Gastroesophageal sphincter (tissue), 4 donors: ENCODE results near the gene RENBP. TPM values are rescaled to one million over a fixed set of nuclear protein-coding genes. Genes with fewer than 3 reads are reported as not detected.

ENCODE experiments used
- ATAC-seq: fragments of 150-250 bp; one replicate; pipeline ENCODE4 v1.9.1; 2016; ENCODE audit warnings: mild to moderate bottlenecking, moderate library complexity
- H3K27ac ChIP-seq, 4 donors: fragments of 200-600 bp; sonication (generic) in 3 of 4; 1 replicate in 3 of 4; 2 replicates in 1 of 4; pipeline ENCODE4 v1.5.1; 2016 to 2019
- H3K27me3 ChIP-seq: fragments of 200-600 bp; sonication (generic); one replicate; pipeline ENCODE4 v1.5.1; 2019
- H3K36me3 ChIP-seq, 2 donors: fragments of 200-600 bp; sonication (generic); one replicate each; pipeline ENCODE4 v1.5.1; 2019; ENCODE audit warnings: control low read depth in 1 of 2
- H3K4me1 ChIP-seq, 3 donors: fragments of 200-600 bp; sonication (generic); 1 replicate in 2 of 3; 2 replicates in 1 of 3; pipeline ENCODE4 v1.5.1; 2016 to 2019; ENCODE audit warnings: control low read depth in 2 of 3
- H3K4me3 ChIP-seq, 2 donors: fragments of 200-600 bp; sonication (generic); one replicate each; pipeline ENCODE4 v1.5.1; 2019; ENCODE audit warnings: mild to moderate bottlenecking in 1 of 2, moderate library complexity in 1 of 2
- H3K9me3 ChIP-seq, 3 donors: fragments of 200-600 bp; sonication (generic); one replicate each; pipeline ENCODE4 v1.5.1; 2017 to 2019; ENCODE audit warnings: control low read depth in 2 of 3
- CTCF ChIP-seq, 4 experiments: fragments of 200-600 bp in 2 of 4; fragments of 450-650 bp in 2 of 4; sonication (generic) in 1 of 4; IDR thresholded peaks; one replicate each; pipeline ENCODE4 v1.5.1; 2017 to 2019; ENCODE audit warnings: antibody characterized with exemption in 4 of 4, mild to moderate bottlenecking in 2 of 4, moderate library complexity in 2 of 4
- EP300 ChIP-seq: sonication (generic); formaldehyde crosslinking; IDR thresholded peaks from one replicate; pipeline ENCODE4 v1.6.1; 2017; ENCODE audit warnings: antibody characterized with exemption, mild to moderate bottlenecking
- POLR2A ChIP-seq, 2 donors: fragments of 450-650 bp; IDR thresholded peaks; one replicate each; pipeline ENCODE4 v1.6.1; 2017; ENCODE audit warnings: antibody characterized with exemption in 2 of 2, mild to moderate bottlenecking in 2 of 2, moderate library complexity in 1 of 2
- POLR2AphosphoS5 ChIP-seq: sonication (generic); formaldehyde crosslinking; IDR thresholded peaks from one replicate; pipeline ENCODE4 v1.6.1; 2017; ENCODE audit warnings: antibody characterized with exemption
- WGBS, 2 donors: methylation state at CpG; one replicate each; pipeline ENCODE4 v1.1.5; 2018; ENCODE audit warnings: low coverage in 1 of 2; 5-methylcytosine and 5-hydroxymethylcytosine counted together
- total RNA-seq, 4 donors: library from RNA; depleted of rRNA; stranded (reverse); fragments of >200 nt; gene quantifications; one replicate each; pipeline ENCODE4 v1.1.0, GENCODE V29; 2016

Gene RENBP
- total RNA-seq, 4 donors from 2014 or later: 8.1 to 15.0 (median 12.5) TPM

- TF ChIP-seq POLR2A (IDR thresholded peaks at IDR 0.05) (no peak), CTCF (IDR thresholded peaks at IDR 0.05) (peak in 3 of 4 experiments; percentile 73 to 87 (median 79)), POLR2AphosphoS5 (no peak)
- ATAC-seq: peak; percentile 77
- H3K9me3 ChIP-seq: no peaks in the 10 kb centered on the region
- peaks cover 0 to 61% (median 0%) of the 10 kb centered on the region in 3 donors for H3K4me1 ChIP-seq
- H3K27me3 ChIP-seq: no peaks in the 10 kb centered on the region
- no peak overlapping the region for H3K4me3 ChIP-seq
- peaks cover 0 to 31% of the 10 kb centered on the region in 2 donors for H3K36me3 ChIP-seq
- peak overlapping the region; percentile 50 to 89 (median 86) for H3K27ac ChIP-seq
- WGBS, 2 donors: 0 to 45% methylated on average over 2 to 10 of the region's 19 CpGs
Observed at GRCh38 chrX:153947009-153947769, 2.7 kb upstream of the RENBP start.

GRCh38 chrX:153945956-153946943 lies 1.8 kb upstream of the RENBP start:
- H3K4me1 ChIP-seq: peaks cover 0 to 51% (median 0%) of the 10 kb centered on the region in 3 donors
- no CpG with 5 or more reads among the region's 24 CpGs for WGBS, 2 donors
- TF ChIP-seq EP300: no peak
- no peak for TF ChIP-seq POLR2A (IDR thresholded peaks at IDR 0.05)
- no peak for TF ChIP-seq POLR2AphosphoS5
- no peak for TF ChIP-seq CTCF (IDR thresholded peaks at IDR 0.05)

GRCh38 chrX:153944800-153945150 lies 332 bp upstream of the RENBP start:
- Histone ChIP-seq H3K4me3 (peak overlapping the region; percentile 4 to 42), H3K27me3 (no peaks in the 10 kb centered on the region), H3K36me3 (peaks cover 0 to 7% of the 10 kb centered on the region in 2 donors), H3K27ac (peak overlapping the region in 1 of 4 donors; percentile 66), H3K9me3 (no peaks in the 10 kb centered on the region), H3K4me1 (peaks cover 0 to 37% (median 0%) of the 10 kb centered on the region in 3 donors)
- TF ChIP-seq POLR2A (IDR thresholded peaks at IDR 0.05) (no peak), CTCF (IDR thresholded peaks at IDR 0.05) (no peak), POLR2AphosphoS5 (no peak), EP300 (no peak)
- 50% methylated on average over 1 of the region's 6 CpGs; no CpG with 5 or more reads in 1 of the 2 donors for WGBS, 2 donors
- no peak for ATAC-seq

More at GRCh38 chrX:153945956-153946943, 1.8 kb upstream of the RENBP start:
- Histone ChIP-seq H3K36me3 (peaks cover 0 to 22% of the 10 kb centered on the region in 2 donors), H3K4me3 (no peak overlapping the region), H3K9me3 (no peaks in the 10 kb centered on the region), H3K27me3 (no peaks in the 10 kb centered on the region), H3K27ac (peak overlapping the region in 3 of 4 donors; percentile 86 to 89 (median 87))
- ATAC-seq: no peak

- peaks cover 0 to 7% (median 0%) of the 10 kb centered on the region in 3 donors for H3K4me1 ChIP-seq
- H3K27ac ChIP-seq: peak overlapping the region in 1 of 4 donors; percentile 36
- ATAC-seq: peak; percentile 9
- H3K9me3 ChIP-seq: no peaks in the 10 kb centered on the region
- no peak for TF ChIP-seq POLR2AphosphoS5
- TF ChIP-seq CTCF (IDR thresholded peaks at IDR 0.05): no peak
- TF ChIP-seq EP300: no peak
- no peak for TF ChIP-seq POLR2A (IDR thresholded peaks at IDR 0.05)
- WGBS, 2 donors: no CpG with 5 or more reads among the region's 23 CpGs
- H3K4me3 ChIP-seq: peak overlapping the region in 1 of 2 donors; percentile 10
- no peaks in the 10 kb centered on the region for H3K36me3 ChIP-seq
- no peaks in the 10 kb centered on the region for H3K27me3 ChIP-seq
Observed at GRCh38 chrX:153941336-153942252, 2.8 kb downstream of the RENBP start.
